H9 (cell line): ENCODE results near the gene LAMC3. TPM values are rescaled to one million over a fixed set of nuclear protein-coding genes. Genes with fewer than 3 reads are reported as not detected.

Experiments
- DNase-seq: peaks from one replicate; pipeline ENCODE4 v3.0.0-alpha.2; 2017
- H2AFZ ChIP-seq: one replicate; pipeline ENCODE4 v1.6.1; 2013; ENCODE audit warnings: mild to moderate bottlenecking, low read length, control low read depth, moderate library complexity
- H2AK5ac ChIP-seq: 2 replicates; pipeline ENCODE4 v1.6.1; 2013; ENCODE audit warnings: low read length, control low read depth, mixed read lengths; ENCODE audit not compliant: insufficient read length
- H2BK120ac ChIP-seq: one replicate; pipeline ENCODE4 v1.6.1; 2013; ENCODE audit warnings: low read depth, mild to moderate bottlenecking, low read length, control low read depth, inconsistent platforms; ENCODE audit not compliant: poor library complexity, severe bottlenecking
- H2BK12ac ChIP-seq: 2 replicates; pipeline ENCODE4 v1.6.1; 2013; ENCODE audit warnings: low read length, control low read depth, mixed read lengths, low read depth; ENCODE audit not compliant: insufficient read length
- H2BK15ac ChIP-seq: 2 replicates; pipeline ENCODE4 v1.6.1; 2013; ENCODE audit warnings: low read depth, low read length, control low read depth
- H2BK20ac ChIP-seq: one replicate; pipeline ENCODE4 v1.6.1; 2013; ENCODE audit warnings: low read depth, mild to moderate bottlenecking, low read length, control low read depth, inconsistent platforms; ENCODE audit not compliant: poor library complexity, severe bottlenecking
- H2BK5ac ChIP-seq: 2 replicates; pipeline ENCODE4 v1.6.1; 2013; ENCODE audit warnings: low read length, control low read depth, mixed read lengths; ENCODE audit not compliant: insufficient read length
- H3K14ac ChIP-seq: 2 replicates; pipeline ENCODE4 v1.6.1; 2013; ENCODE audit warnings: low read length, control low read depth; ENCODE audit not compliant: insufficient read depth
- H3K18ac ChIP-seq: 2 replicates; pipeline ENCODE4 v1.6.1; 2013; ENCODE audit warnings: low read depth, mild to moderate bottlenecking, mixed read lengths, low read length, control low read depth; ENCODE audit not compliant: insufficient read length
- H3K23ac ChIP-seq: 2 replicates; pipeline ENCODE4 v1.6.1; 2013; ENCODE audit warnings: low read length, control low read depth, mixed read lengths, low read depth; ENCODE audit not compliant: insufficient read length
- H3K23me2 ChIP-seq: 2 replicates; pipeline ENCODE4 v1.6.1; 2013; ENCODE audit warnings: low read depth, mild to moderate bottlenecking, mixed read lengths, low read length, control low read depth; ENCODE audit not compliant: insufficient read length, poor library complexity, severe bottlenecking
- H3K27ac ChIP-seq: 2 replicates; pipeline ENCODE4 v1.5.1; 2013; ENCODE audit warnings: low read length, control low read depth, mixed read lengths, low read depth; ENCODE audit not compliant: insufficient read length
- H3K27me3 ChIP-seq: 2 replicates; pipeline ENCODE4 v1.6.1; 2013; ENCODE audit warnings: low read length, control low read depth, inconsistent platforms; ENCODE audit not compliant: insufficient read depth
- H3K4ac ChIP-seq: 2 replicates; pipeline ENCODE4 v1.6.1; 2013; ENCODE audit warnings: low read depth, mild to moderate bottlenecking, control low read depth, inconsistent platforms, low read length, moderate library complexity
- H3K4me1 ChIP-seq: 2 replicates; pipeline ENCODE4 v1.6.1; 2013; ENCODE audit warnings: low read length, control low read depth, inconsistent platforms; ENCODE audit not compliant: insufficient read depth
- H3K4me2 ChIP-seq: 2 replicates; pipeline ENCODE4 v1.6.1; 2013; ENCODE audit warnings: low read length, control low read depth, mixed read lengths; ENCODE audit not compliant: insufficient read length, insufficient read depth
- H3K56ac ChIP-seq: 2 replicates; pipeline ENCODE4 v1.6.1; 2013; ENCODE audit warnings: low read depth, mild to moderate bottlenecking, mixed read lengths, low read length, control low read depth; ENCODE audit not compliant: insufficient read length
- H3K79me1 ChIP-seq: 2 replicates; pipeline ENCODE4 v1.6.1; 2013; ENCODE audit warnings: low read depth, mild to moderate bottlenecking, moderate library complexity, low read length, control low read depth, inconsistent platforms; ENCODE audit not compliant: insufficient read depth, poor library complexity, severe bottlenecking
- H3K79me2 ChIP-seq: 2 replicates; pipeline ENCODE4 v1.6.1; 2013; ENCODE audit warnings: low read length, control low read depth, inconsistent platforms; ENCODE audit not compliant: insufficient read depth
- H3K9ac ChIP-seq: 2 replicates; pipeline ENCODE4 v1.6.1; 2013; ENCODE audit warnings: low read length, control low read depth, mixed read lengths; ENCODE audit not compliant: insufficient read length; ENCODE audit errors: extremely low read depth
- H3K9me3 ChIP-seq: one replicate; pipeline ENCODE4 v1.6.1; 2013; ENCODE audit warnings: low read depth, low read length, inconsistent platforms; ENCODE audit not compliant: control insufficient read depth
- H3T11ph ChIP-seq: one replicate; pipeline ENCODE4 v1.6.1; 2013; ENCODE audit warnings: mild to moderate bottlenecking, low read length, control low read depth, inconsistent platforms
- H4K20me1 ChIP-seq: one replicate; pipeline ENCODE4 v1.6.1; 2013; ENCODE audit not compliant: control insufficient read depth, insufficient read length, insufficient read depth
- H4K5ac ChIP-seq: 2 replicates; pipeline ENCODE4 v1.6.1; 2013; ENCODE audit warnings: low read depth, mild to moderate bottlenecking, mixed read lengths, low read length, control low read depth; ENCODE audit not compliant: insufficient read length
- H4K8ac ChIP-seq: replicated peaks from 2 replicates; pipeline ENCODE4 v1.6.1; 2013; ENCODE audit warnings: low read length, control low read depth, mixed read lengths, low read depth; ENCODE audit not compliant: insufficient read length
- H4K91ac ChIP-seq: 2 replicates; pipeline ENCODE4 v1.6.1; 2013; ENCODE audit warnings: low read depth, mild to moderate bottlenecking, moderate library complexity, mixed read lengths, low read length, control low read depth; ENCODE audit not compliant: insufficient read length
- H3K27ac Mint-ChIP-seq, 3 experiments: 2 replicates in 2 of 3; 3 replicates in 1 of 3; pipeline ENCODE4 v1.8.0; 2020 to 2021; ENCODE audit warnings: mixed read lengths in 3 of 3, mild to moderate bottlenecking in 1 of 3, moderate library complexity in 1 of 3
- H3K27me3 Mint-ChIP-seq: 2 replicates; pipeline ENCODE4 v1.8.0; 2021; ENCODE audit warnings: low read depth, mild to moderate bottlenecking, moderate library complexity, mixed read lengths
- H3K36me3 Mint-ChIP-seq, 3 experiments: 2 replicates in 2 of 3; 3 replicates in 1 of 3; pipeline ENCODE4 v1.8.0; 2020 to 2021; ENCODE audit warnings: low read depth in 3 of 3, mixed read lengths in 3 of 3; ENCODE audit not compliant: insufficient read depth in 1 of 3
- H3K4me1 Mint-ChIP-seq, 2 experiments: 2 replicates each; pipeline ENCODE4 v1.8.0; 2020; ENCODE audit warnings: mixed read lengths in 2 of 2
- H3K4me3 Mint-ChIP-seq, 2 experiments: 2 replicates in 1 of 2; 3 replicates in 1 of 2; pipeline ENCODE4 v1.8.0; 2020 to 2021; ENCODE audit warnings: mild to moderate bottlenecking in 2 of 2, mixed read lengths in 2 of 2, moderate library complexity in 1 of 2
- H3K9me3 Mint-ChIP-seq, 2 experiments: 2 replicates in 1 of 2; 3 replicates in 1 of 2; pipeline ENCODE4 v1.8.0; 2020; ENCODE audit warnings: mild to moderate bottlenecking in 2 of 2, mixed read lengths in 2 of 2, moderate library complexity in 1 of 2
- CTCF ChIP-seq: fragments of 200-600 bp; sonication (generic); conservative IDR thresholded peaks from 3 replicates; pipeline ENCODE4 v1.8.0; 2021; ENCODE audit warnings: antibody characterized with exemption, mild to moderate bottlenecking
- WGBS: extraction: QIAGEN DNeasy Blood & Tissue Kit; methylation state at CpG from one replicate; pipeline ENCODE4 v1.1.7; 2013; ENCODE audit warnings: missing lambda C conversion rate, low lambda C conversion rate, mixed read lengths; ENCODE audit not compliant: insufficient read length; ENCODE audit errors: extremely low coverage; 5-methylcytosine and 5-hydroxymethylcytosine counted together
- total RNA-seq: library from RNA; stranded (reverse); gene quantifications from 2 replicates; pipeline ENCODE4 v1.2.1, GENCODE V29; 2021

LAMC3 gene
- total RNA-seq, 1 experiment from 2014 or later: 21.7 TPM

DNA sequence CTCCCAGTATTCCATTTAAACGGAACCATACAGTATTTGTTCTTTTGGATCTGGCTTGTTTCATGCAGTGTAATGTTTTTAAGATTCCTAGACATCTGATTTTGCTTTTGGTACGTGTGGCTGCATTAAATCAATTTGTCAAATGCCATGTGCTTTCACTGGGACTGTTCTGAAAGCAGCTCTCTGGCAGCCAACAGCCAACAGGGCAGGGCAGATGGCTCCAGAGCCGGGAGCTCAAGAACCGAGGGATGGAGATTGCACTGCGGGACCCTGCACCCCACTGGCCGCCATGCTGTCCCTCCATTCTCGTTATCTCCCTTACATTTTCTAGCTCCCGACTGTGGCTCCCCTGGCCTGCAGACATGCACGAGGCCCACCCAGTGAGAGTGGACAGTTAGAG lies 54.0 kb downstream of the LAMC3 start:
- no peak overlapping the region for H3K4me3 Mint-ChIP-seq

More for the DNA sequence above, 54.0 kb downstream of the LAMC3 start:
- Histone ChIP-seq H3K4ac (no peak overlapping the region), H3K23ac (no peak overlapping the region), H2BK5ac (no peak overlapping the region), H3K27ac (no peak overlapping the region), H3K79me1 (no peaks in the 10 kb centered on the region), H2BK12ac (no peak overlapping the region), H2BK120ac (no peak overlapping the region), H3K4me1 (no peaks in the 10 kb centered on the region), H4K5ac (no peak overlapping the region), H3K4me2 (no peak overlapping the region), H3K14ac (no peak overlapping the region), H3K18ac (no peak overlapping the region), H3K9me3 (no peaks in the 10 kb centered on the region), H2AK5ac (no peak overlapping the region), H2BK15ac (no peak overlapping the region), H4K8ac (no peak overlapping the region), H4K91ac (no peak overlapping the region), H3K9ac (no peak overlapping the region), H3K79me2 (no peaks in the 10 kb centered on the region), H3T11ph (no peak overlapping the region), H4K20me1 (no peaks in the 10 kb centered on the region), H3K27me3 (no peaks in the 10 kb centered on the region), H2BK20ac (no peak overlapping the region), H3K23me2 (no peaks in the 10 kb centered on the region), H3K56ac (no peak overlapping the region), H2AFZ (no peak overlapping the region)
- WGBS: no CpG with 5 or more reads among the region's 9 CpGs
- H3K27ac Mint-ChIP-seq: peak overlapping the region in 1 of 3 experiments; percentile 55; a peak in 2 of 7 replicates
- no peaks in the 10 kb centered on the region for H3K4me1 Mint-ChIP-seq
- DNase-seq: no peak
- no peak for TF ChIP-seq CTCF
- no peaks in the 10 kb centered on the region for H3K9me3 Mint-ChIP-seq
- H3K27me3 Mint-ChIP-seq: no peaks in the 10 kb centered on the region
- peaks cover 0 to 8% (median 3%) of the 10 kb centered on the region in 3 experiments; a peak in 3 of 7 replicates for H3K36me3 Mint-ChIP-seq
